Hepatocyte (in vitro differentiated cells): Measurements from ENCODE around the gene MLPH.

Experiments
- EZH2 ChIP-seq: fragments of 200-600 bp; sonication (generic); IDR thresholded peaks from 2 replicates; pipeline ENCODE4 v1.6.1; 2016; ENCODE audit warnings: antibody characterized with exemption, mild to moderate bottlenecking, borderline replicate concordance
- TF ChIP-seq, protein P1 (sequence below): fragments of 200-600 bp; sonication (generic); IDR thresholded peaks from 2 replicates; pipeline ENCODE4 v1.5.1; 2016; ENCODE audit warnings: antibody characterized with exemption, mild to moderate bottlenecking; ENCODE audit not compliant: poor library complexity

DNA sequence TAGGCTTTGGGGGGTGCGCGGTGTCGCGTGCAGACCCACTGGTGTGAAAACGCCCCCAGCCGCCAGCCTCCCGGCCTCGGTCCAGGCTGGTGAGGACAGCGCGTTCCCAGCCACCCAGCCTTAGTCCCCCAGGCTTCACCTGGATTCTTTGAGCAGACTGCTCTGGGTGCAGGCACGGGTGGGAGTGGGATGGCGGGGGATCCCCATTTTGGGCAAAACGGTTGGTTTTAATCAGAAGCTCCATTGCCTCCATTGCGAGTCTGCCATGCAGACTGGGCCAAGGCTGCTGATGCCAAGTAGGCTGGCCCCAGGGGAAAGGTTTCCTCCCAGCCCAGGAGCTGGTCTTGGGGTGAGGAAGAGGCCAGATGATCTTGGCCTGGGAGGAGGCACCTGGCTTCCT, 445 bp downstream of the MLPH start:
- TF ChIP-seq, protein P1, sequence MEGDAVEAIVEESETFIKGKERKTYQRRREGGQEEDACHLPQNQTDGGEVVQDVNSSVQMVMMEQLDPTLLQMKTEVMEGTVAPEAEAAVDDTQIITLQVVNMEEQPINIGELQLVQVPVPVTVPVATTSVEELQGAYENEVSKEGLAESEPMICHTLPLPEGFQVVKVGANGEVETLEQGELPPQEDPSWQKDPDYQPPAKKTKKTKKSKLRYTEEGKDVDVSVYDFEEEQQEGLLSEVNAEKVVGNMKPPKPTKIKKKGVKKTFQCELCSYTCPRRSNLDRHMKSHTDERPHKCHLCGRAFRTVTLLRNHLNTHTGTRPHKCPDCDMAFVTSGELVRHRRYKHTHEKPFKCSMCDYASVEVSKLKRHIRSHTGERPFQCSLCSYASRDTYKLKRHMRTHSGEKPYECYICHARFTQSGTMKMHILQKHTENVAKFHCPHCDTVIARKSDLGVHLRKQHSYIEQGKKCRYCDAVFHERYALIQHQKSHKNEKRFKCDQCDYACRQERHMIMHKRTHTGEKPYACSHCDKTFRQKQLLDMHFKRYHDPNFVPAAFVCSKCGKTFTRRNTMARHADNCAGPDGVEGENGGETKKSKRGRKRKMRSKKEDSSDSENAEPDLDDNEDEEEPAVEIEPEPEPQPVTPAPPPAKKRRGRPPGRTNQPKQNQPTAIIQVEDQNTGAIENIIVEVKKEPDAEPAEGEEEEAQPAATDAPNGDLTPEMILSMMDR, result no peak
- TF ChIP-seq EZH2, result no peak
